HG02970 (cell line): ENCODE results near the gene LRRC3B.
"Not testable (repeated sequence)": the region's sequence is repeated elsewhere in the genome, so short reads cannot be mapped to it uniquely, and the experiment has no call there.

Source experiments
- ATAC-seq: cut with Tn5 transposase; IDR thresholded peaks from one replicate; pipeline ENCODE4 v1.9.1; 2021; ENCODE audit warnings: mild to moderate bottlenecking, moderate library complexity, moderate number of reproducible peaks; ENCODE audit not compliant: unreplicated experiment, low FRiP score

The LRRC3B gene, protein sequence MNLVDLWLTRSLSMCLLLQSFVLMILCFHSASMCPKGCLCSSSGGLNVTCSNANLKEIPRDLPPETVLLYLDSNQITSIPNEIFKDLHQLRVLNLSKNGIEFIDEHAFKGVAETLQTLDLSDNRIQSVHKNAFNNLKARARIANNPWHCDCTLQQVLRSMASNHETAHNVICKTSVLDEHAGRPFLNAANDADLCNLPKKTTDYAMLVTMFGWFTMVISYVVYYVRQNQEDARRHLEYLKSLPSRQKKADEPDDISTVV

DNA sequence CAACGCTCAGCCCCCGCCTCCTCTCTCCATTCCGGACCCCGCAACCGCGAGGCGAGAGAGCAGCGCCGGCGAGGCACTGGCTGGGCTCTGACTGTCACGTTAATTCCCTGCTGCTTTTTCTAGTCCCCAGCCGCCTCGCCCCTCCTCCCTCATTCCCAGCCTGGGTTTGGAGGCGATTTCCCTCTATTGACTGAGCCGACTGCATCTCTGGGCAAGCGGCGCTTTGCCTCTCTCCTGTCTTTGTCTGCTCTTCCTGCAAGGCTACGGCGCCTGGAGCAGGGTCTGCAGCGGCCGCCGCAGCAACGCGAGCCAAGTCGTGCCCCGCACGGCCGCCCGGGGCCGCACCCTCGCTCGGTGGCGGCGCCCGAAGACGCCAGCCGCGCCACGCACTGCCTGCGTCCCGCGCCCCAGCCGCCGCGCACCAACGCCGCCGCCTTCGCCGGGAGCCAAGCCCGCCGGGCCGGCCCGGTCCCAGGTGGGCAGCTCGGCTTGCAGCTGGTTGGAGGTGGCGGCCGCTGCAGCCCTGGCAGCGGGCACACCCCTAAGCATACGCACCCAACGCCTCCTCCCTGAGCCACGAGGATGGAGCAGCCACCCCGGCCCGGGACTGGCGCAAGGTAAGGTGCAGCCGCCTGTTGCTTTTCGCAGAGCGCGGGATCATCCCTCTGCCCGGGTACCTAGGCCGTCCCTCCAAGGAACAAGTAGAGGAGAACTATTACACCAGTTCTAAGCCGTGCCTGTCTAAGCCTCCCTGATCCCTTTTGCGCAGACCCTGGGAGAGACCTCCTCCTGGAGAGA, at the start of gene LRRC3B:
TSS of gene LRRC3B (plus strand) at position 152 of the 798 bp plus-strand sequence. CDS start 86,901 bp downstream, outside the sequence.
- no peak for ATAC-seq

DNA sequence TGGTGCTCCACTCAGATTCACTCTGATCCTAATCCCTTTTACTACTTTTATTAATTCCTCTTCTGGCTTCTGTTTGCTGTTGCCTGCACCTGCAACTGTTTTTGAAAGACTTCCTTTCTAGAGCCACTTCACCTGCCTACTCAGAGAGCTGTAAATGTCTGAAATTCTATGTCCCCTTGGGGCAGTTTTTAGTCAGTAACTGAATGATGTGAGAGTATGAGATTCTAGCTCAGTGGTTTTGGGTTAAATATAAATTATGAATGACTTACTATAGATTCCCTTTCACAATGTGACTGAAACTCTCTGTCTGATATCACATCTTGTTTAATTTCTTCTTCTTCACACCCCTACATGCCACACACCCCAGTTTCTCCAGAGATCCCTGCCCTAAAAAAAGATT, 47.8 kb upstream of the LRRC3B start:
- no peak for ATAC-seq

DNA sequence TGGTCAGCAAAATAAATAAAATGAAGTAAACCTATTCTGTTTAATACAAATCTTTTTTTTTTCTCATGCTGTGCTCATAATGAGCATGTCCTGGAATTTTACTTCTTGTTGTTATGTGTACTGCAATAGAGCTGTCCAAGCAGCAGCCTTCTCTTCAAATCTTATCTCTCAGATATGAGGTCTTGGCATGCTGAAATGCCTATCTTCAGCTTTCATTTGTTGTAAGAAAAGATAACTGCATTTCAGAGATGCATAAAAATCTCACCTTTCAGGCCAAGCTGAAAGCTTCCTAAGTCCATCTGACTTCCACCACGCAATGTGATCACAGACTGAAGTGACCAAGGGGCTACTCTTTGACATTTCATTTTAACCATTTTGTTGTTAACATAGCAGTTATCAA, 43.5 kb upstream of the LRRC3B start:
- ATAC-seq: no peak

DNA sequence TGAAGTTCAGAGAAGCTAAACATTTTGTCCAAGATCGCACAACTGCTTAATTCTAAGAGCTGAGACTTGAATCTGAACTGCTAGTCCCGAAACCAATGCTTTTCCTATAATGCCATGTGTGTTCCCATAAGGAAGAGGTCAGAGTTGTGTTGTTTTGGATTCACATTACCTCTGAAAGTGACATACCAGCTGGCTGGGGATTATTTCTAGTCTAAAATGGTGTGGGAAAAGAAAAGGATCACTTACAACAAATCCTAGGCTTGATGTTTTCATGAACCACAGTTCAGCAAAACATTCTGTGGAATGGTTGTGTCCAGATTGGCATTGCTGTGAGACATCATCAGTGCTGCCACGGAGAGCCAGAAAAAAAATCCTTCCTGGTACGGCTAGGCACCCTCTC, 35.0 kb upstream of the LRRC3B start:
- ATAC-seq: no peak

DNA sequence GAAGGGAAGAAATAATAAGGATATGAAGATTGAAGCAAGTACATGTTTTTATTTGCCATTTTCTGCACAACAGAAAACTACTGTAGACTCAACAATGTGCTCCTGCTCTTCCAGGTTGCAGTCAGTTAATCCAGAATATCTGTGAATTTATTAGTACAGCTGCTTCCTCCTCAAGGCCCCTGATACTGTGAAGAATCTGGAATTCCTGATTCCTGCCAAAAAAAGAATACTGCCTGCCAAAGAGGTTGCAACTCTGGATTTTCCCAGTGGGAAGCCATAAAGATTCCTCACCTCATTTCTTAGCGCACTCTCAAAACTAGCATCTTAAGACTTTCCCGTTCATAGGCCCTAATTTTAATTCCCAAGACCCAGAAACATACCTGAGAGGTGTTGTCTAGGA, 33.6 kb upstream of the LRRC3B start:
- no peak for ATAC-seq

DNA sequence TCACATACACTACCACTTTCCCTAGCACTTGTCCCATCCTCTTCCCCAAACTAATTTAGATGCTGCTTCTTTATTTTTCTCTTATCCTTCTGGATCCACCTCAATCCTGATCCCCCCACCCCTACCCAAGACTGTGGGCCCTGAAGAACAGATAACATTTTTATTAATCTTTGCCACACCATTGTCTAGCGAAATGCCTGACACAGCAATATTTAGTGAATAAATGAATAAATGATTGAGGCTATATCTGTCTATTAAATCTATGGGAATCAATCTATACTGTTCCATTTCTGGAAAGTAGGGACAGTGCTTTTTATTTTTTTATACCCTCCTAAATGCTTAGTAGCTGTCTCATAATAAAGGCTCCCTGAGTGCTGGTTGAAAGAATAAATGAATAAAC, 32.9 kb upstream of the LRRC3B start:
- ATAC-seq: no peak

DNA sequence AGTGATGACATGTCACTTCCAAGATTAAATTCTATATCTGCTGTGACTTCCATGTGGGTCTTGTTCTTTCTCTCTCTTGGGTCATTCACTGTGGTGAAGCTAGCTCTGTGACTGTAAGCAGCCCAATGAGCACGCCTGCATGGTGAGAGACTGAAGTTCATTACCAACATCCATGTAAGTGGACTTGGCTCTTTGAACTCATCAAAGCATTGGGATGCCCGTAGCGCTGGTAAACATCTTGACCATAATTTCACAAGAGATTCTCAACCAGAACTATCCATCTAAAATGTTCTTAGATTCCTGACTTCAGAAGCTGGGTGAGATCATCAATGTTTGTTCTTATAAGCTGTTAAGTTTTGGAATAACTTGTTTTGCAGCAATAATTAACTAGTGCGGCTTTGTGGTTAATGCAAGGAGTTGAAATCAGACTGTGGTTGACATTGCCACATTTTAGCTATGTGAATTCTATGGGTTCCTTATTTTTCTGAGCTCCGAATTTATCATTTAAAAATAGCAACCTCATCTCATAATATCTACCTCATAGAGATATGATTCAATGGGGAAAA, 31.6 kb upstream of the LRRC3B start:
- no peak for ATAC-seq

DNA sequence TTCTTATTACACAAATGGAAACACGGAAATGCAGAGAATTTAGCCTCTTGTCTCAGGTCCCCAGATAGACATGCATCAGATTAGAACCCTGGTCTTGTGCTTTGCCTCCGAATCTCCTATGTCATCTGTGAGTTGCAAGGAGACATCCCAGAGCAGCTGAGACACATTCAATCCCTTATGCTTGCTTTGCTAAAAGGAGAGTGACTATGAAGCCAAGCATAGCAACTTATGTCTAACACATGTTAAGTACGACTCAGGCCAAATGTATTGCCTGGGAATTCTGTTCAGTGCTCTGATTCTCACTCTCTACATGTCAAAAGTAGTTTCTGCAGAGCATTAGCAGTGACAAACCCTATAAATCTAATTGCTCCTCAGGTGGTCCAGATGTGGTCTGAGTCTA, 30.6 kb upstream of the LRRC3B start:
- no peak for ATAC-seq

DNA sequence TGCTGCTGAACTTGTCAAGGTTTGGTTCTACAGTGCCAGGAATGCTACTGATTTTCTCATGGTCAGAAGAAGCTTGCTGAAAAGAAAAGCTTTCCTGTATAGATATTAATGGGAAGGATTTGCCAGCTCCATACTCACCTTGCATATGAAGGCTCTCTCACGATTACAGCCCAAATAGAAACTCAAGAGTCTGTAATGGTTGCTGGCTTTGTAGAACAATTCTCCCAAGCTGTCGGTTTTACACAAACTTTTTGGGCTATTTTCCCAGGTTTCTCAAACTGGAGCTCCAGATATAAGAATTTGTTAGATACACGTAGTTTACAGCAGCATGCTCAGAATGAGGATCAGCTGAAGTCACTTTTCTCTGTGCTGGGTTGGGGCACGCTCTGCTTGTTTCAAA, 30.1 kb upstream of the LRRC3B start:
- ATAC-seq: no peak

DNA sequence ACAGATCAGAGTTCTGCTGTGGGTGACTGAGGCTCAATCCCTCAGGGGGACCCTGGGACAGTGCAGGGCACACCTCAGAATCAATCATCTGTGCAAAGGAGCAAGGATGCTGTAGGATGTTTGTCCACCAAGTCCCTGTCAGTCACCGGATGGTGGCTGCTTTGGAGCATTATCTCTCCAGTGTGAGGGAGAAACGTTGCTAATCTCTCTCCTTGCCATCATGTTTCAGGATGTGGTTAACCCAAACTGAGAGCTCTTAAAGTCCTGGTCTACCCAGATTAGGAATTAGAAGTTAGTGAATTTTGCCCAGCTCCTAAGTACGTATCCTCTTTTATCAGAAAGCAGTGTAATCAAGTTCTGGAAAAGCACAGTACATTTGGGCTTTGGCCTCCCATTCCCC, 26.2 kb upstream of the LRRC3B start:
- ATAC-seq: no peak

DNA sequence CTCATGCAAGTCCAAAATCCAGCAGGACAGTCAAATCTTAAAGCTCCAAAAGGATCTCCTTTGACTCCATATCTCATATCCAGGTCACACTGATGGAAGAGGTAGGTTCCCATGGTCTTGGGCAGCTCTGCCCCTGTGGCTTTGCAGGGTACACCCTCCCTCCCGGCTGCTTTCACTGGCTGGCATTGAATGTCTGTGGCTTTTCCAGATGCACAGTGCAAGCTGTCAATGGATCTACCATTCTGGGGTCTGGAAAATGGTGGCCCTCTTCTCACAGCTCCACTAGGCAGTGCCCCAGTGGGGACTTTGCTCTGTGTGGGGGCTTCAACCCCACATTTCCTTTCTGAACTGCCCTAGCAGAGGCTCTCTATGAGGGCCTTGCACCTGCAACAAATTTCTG, 19.3 kb upstream of the LRRC3B start:
- not testable (repeated sequence) for ATAC-seq

DNA sequence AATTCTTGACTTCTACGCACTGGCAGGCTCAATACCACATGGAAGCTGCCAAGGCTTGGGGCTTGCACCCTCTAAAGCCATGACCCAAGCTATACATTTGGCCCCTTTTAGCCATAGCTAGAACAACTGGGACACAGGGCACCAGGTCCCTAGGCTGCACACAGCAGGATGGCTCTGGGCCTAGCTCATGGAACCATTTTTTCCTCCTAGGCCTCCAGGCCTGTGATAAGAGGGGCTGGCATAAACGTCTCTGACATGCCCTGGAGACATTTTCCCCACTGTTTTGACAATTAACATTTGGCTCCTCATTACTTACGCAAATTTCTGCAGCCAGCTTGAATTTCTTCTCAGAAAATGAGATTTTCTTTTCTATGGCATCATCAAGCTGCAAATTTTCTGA, 18.8 kb upstream of the LRRC3B start:
- ATAC-seq: not testable (repeated sequence)

DNA sequence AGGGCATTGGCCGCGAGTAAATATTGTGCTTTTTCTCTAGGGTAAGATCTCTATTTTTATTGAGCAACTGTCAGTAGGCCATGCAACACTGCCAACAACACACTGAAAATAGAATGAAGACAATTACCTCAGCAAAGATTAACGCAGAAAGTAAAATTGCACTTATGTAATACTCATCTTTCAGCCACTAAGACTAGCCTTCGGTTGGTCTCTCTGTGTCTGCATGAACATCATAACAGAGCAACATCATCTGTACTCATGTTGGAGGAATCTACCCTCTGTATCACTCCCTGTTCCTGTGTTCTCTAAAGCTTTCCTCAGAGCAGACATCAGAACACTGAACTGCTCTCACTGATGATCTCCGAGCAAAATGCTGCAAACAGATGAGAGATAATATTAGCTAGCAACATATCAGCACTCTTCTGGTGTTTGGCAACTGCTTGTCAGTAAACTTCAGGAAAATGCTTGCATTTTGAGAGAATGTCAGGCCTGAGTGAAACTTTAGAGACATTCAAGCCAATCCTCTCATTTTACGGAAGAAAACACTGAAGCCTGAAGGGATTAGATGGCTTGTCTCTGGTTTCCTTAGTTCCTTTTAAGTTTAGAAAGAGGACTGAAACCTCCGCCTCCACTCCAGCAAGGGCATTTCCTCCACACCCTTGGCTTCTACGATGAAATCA, 8.4 kb upstream of the LRRC3B start:
- no peak for ATAC-seq

DNA sequence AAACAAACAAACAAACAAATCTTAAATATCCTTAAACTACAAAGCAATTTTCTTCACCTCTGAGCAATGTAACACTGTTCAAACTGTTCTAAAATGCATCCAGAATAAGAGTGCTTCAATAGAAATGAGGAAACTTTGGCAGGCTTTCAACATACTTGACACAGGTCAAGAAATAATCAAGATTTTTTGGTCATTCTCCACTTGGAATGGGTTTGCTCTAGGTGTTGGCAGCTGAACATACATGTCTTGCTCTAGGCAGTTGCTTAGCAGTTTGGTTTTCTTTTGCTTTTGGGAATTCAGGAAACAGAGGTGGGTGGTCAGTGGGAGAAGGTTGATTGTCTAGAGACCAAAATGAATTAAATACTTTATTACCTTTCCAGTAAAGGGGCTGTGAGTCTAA, 1.4 kb upstream of the LRRC3B start:
- ATAC-seq: no peak

DNA sequence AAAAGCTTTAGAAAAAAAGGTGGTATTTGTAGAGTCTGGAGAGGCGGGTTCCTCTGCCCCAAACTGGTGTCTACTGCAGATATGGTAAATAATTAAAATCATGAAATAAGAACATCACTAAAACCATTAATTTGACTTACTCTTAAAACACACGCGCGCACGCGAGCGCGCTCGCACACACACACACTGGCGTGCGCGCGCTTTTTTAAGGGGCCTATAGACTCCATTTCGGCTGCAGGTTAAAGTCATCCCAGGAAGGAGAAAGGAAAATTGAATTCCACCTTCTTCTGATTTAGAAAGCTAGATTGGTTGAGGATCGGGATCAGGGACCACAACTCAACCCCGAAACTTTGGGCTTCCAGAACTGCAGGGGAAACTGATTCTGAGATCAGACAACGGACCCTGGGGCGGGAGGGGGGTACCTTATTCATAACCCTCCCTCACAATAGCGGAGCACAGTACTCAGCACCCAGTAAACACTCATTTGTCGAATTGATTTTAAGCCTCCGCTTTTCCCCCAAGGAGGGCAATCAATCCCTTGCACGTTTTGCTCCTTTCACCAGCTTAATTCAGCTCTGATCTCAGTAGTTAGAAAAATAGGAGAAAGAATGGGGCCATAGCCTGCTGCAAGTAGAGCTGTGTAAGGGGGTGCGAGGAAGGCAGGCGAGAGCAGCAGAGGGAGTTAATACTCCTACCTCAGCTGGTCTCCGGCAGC, 509 bp upstream of the LRRC3B start:
- ATAC-seq: no peak

DNA sequence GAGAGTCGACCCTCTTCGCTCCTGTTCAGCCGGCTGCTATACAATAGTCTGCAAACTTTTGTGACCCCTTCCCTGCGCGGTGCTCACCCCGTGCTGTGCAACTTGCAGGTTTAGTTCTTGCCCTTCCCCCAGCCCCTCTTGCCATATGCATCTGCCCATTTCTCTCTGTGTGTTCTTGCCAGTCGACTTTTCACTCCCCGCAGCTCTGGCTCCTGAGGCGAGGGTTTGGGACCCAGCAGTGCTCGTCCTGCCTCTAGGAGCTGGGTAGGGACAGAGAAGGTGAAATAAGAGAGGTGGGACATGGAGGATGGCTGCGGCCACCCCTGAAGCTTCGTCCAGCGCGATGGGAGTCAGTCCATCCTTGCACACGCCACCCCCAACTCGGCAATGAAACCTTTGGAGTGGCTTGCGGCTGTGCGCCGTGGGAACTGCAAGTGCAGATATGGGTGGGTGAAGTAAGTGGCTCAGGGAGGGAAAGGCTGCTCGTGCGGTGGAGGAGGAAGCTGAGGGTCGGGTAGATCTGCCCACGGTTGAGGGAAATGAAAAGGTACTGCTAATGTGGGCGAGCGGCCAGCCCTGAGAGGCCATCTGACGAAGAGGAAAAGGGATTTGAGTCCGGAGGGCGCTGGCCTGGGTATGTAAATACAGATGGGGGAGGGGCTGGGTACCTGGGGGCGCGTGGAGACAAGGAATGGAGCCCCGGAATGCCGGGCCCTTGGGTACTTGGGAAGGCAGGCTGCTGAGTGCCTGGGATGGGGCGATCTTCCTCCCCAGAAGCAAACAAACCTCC, 1.0 kb downstream of the LRRC3B start:
- ATAC-seq: no peak

DNA sequence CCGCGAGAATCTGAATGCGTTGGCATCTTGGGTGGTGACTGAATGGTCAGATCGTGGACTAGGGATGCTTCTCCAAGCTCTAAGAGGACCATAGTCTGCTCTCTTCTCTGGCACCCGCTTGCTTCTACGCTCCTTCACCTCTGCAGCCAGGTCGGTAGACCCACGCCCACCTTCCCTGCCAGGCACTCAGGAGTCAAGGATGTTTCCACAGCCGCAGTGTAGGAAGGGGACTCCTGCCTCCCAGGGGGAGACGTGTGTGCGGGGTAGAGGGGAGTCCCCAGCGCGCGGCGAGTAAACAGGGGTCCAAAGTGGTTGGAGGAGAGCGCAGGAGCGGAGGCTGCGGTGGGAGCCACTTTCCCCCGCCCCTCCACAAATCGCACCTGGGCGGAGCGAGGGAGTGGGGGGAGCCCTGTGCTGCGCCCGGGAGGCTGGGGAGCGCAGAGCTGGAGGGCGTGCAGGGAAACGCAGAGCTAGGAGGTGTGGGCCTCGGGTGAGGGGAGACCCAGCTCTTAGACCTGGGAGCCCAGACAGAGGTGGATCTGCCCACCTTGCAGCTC, 1.7 kb downstream of the LRRC3B start:
- ATAC-seq: no peak

DNA sequence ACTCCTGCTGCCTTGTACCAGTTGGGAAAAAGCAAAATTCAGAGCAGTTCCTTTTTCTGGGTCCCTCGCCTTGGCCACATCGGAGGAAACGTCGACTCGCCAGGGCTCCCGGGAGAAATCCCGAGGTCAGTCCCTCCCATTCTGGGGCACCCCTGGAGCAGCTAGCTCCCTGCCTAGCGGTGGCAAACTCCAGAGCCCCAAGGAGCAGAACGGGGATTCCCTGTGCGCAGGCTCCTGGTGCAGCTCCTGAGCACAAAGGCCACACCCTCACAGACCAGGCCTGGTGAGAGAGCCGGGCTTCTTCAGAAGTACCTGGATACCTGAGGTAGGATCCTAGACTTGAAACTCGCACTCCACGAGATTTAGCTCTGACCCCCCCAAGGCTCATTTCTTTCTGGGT, 2.6 kb downstream of the LRRC3B start:
- no peak for ATAC-seq

DNA sequence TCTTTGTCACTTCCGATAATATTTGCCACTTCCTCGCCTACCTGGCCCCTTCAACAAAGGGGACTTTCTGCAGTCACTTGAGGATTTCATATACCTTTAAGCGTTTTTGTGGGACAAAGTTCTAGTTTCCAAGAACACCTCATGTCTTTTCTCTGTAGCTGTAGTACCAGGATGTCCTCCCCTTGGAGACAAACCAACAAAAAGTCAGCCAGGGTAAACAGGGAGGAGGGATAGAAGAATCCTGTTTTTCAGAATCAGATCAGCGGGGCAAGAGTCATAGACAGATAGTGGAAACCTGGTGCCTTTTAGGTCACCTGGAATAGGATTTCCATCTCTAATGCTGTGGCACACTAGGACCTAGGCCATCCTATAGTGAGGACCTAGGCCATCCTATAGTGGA, 4.5 kb downstream of the LRRC3B start:
- no peak for ATAC-seq

DNA sequence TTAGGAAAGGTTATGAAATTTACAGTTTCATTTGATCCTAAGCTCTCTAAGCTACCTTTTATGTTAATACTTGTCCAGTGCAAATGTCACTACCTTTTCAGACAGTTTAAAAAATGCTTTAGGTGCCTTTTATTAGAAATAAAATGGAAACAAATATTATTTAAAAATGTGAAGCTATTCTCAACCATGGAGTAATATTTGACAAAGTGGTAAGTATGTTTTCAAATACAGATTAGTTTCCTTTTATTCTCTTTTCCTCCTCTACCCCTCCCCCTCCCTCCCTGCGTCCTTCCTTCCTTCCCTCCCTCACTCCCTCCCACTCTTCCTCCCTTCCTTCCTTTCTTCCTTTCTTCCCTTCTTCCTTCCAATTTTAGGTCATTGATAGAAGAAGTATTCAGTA, 6.3 kb downstream of the LRRC3B start:
- ATAC-seq: no peak
